ENCODE results near the gene MLF2. TPM values are rescaled to one million over a fixed set of nuclear protein-coding genes. Genes with fewer than 3 reads are reported as not detected.
A peak's percentile ranks its signal among the peaks of the same experiment; 100 is the strongest.

The MLF2 gene, protein sequence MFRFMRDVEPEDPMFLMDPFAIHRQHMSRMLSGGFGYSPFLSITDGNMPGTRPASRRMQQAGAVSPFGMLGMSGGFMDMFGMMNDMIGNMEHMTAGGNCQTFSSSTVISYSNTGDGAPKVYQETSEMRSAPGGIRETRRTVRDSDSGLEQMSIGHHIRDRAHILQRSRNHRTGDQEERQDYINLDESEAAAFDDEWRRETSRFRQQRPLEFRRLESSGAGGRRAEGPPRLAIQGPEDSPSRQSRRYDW
- 303 and 309 TPM in 2 replicates for total RNA-seq (2022)
- Bru-seq, nascent RNA, result percentile 73 among the genes with signal in this experiment
- percentile 83 among the genes with signal in this experiment for BruChase-seq, experiment 1, labeled RNA remaining after a 2-hour chase
- percentile 93 among the genes with signal in this experiment for BruChase-seq, experiment 2, labeled RNA remaining after a 6-hour chase
- long read RNA-seq, transcript MLF2-201 (9 exons, 1,969 nt), result major isoform, 863 of 1,019 reads
- long read RNA-seq, partial matches to known transcripts, result 92 of 1,019 reads
- long read RNA-seq, other reads (novel, unspliced or antisense), result 60 of 1,019 reads

DNA sequence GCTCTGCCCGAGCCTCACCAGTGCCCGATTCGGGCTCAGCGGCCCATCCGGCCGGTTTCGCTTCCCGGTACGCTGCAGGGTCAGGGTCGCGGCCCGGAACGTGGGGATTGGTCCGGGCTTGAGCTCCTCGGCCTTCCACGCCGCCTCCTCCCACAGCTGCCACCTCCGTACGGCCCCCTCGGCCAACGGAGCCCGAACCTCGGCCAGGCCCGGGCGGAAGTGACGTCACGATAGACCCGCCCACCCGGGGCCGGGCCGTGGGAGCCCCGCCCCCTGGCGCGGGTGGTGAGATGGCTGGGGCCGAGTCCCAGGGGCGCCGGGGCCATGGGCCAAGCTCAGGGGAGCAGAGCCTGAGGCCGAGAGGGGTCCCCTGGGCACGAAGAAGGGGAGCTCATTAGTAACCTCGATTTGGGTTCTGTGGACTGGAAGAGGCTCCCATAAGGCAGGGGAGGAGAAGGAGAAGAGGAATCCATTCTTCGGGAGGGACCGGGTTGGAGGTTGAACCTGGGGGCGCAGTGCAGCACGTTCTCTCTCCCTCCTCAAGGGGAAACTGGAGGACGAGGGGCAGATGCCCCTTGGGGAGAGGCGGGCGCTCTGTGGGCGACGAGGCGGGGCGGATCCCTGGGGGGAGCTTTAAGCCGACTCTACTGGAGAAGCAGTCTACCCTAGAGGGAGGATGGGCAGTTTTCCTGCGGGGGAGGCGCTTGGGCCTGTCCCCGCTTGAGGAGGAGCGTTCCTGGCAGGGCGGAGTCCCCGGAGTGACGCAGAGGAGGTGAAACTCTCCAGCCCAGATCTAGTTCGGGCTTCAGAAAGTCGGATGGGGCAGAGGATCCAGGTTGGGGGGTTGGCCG lies at the start of gene MLF2:
Gene MLF2 (minus strand): TSS at position 221 of the 851 bp plus-strand sequence. CDS start 807 bp downstream, outside the sequence.
- H3K4me3 Mint-ChIP-seq (ENCODE audit: unreplicated experiment), result peak within 1 kb of the TSS; percentile 90
- ChIA-PET POLR2A (interaction anchor here (0.5 to 3.1 kb wide), 23 partner anchors 9 to 1010 kb away, joined by 3 to 60 read pairs (median 5); partner anchors contain the start of genes C12orf57, CDCA3, COPS7A and GAPDH), CTCF (interaction anchor here (0.5 to 4.5 kb wide), 40 partner anchors 9 to 183 kb away, joined by 3 to 135 read pairs (median 5); partner anchors contain the start of genes CD4, CDCA3, COPS7A and GPR162)
- H3K36me3 Mint-ChIP-seq (ENCODE audit: insufficient read depth, unreplicated experiment), result peaks cover 54% of the 10 kb centered on the region
- Histone ChIP-seq H3K9me3 (no peaks in the 10 kb centered on the region), H3K36me3 (ENCODE audit: control insufficient read depth, insufficient read depth, low read length) (peaks cover 8% of the 10 kb centered on the region), H3K4me1 (peaks cover 16% of the 10 kb centered on the region), H3K4me3 (ENCODE audit: low read depth, low read length) (peak within 1 kb of the TSS; percentile 97), H3K27me3 (replicated peaks; ENCODE audit: control insufficient read depth, insufficient read depth, low read length) (no peaks in the 10 kb centered on the region)
- H3K4me1 Mint-ChIP-seq (ENCODE audit: low read depth, unreplicated experiment), result peaks cover 11% of the 10 kb centered on the region
- H3K9me3 Mint-ChIP-seq (ENCODE audit: unreplicated experiment), result no peaks in the 10 kb centered on the region
- peak within 1 kb of the TSS; percentile 94 for H3K27ac Mint-ChIP-seq (ENCODE audit: unreplicated experiment)
- TF ChIP-seq, protein P1, sequence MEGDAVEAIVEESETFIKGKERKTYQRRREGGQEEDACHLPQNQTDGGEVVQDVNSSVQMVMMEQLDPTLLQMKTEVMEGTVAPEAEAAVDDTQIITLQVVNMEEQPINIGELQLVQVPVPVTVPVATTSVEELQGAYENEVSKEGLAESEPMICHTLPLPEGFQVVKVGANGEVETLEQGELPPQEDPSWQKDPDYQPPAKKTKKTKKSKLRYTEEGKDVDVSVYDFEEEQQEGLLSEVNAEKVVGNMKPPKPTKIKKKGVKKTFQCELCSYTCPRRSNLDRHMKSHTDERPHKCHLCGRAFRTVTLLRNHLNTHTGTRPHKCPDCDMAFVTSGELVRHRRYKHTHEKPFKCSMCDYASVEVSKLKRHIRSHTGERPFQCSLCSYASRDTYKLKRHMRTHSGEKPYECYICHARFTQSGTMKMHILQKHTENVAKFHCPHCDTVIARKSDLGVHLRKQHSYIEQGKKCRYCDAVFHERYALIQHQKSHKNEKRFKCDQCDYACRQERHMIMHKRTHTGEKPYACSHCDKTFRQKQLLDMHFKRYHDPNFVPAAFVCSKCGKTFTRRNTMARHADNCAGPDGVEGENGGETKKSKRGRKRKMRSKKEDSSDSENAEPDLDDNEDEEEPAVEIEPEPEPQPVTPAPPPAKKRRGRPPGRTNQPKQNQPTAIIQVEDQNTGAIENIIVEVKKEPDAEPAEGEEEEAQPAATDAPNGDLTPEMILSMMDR (IDR thresholded peaks at IDR 0.05; ENCODE audit: insufficient read depth in 1 of 2, low read depth in 1 of 2, low read length in 1 of 2, severe bottlenecking in 1 of 2, unreplicated experiment in 1 of 2), result peak; percentile 99
- peak; percentile 99 to 100 for DNase-seq
- intact Hi-C loops (cut with micrococcal nuclease; ENCODE audit: unreplicated experiment), result loop anchor here (1.0 to 2.0 kb wide), 7 partner anchors 13 to 99 kb away; partner anchors contain the start of genes COPS7A, PTMS and USP5
- TSS peak; percentile 81 for BruUV-seq (replicated peaks)
- no peaks in the 10 kb centered on the region for H3K27me3 Mint-ChIP-seq (ENCODE audit: insufficient read depth, unreplicated experiment)

DNA sequence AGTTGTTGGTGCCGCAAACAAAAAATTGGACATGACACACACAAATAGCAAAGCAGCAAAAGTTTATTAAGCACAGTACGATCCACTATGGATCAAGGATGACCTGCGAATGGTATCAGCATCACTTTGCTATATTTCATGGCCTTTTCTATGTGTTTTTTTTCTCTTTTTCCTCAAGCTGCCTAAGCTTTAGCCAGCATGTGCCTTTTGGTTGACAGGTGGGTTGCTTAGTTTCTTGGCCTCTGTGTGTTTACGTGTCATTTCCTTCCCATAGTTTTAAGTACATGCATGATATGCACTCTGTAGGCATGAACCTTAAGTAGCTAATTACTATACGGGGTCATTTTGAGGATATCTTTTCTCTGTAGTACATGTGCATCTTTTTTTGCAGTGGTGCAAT lies 46.2 kb upstream of the MLF2 start:
- TF ChIP-seq, protein P1 (IDR thresholded peaks at IDR 0.05; ENCODE audit: insufficient read depth in 1 of 2, low read depth in 1 of 2, low read length in 1 of 2, severe bottlenecking in 1 of 2, unreplicated experiment in 1 of 2), result no peak
- H3K4me1 Mint-ChIP-seq (ENCODE audit: low read depth, unreplicated experiment), result peaks cover 21% of the 10 kb centered on the region
- H3K4me3 Mint-ChIP-seq (ENCODE audit: unreplicated experiment), result no peak overlapping the region
- Histone ChIP-seq H3K4me3 (ENCODE audit: low read depth, low read length) (no peak overlapping the region), H3K4me1 (no peaks in the 10 kb centered on the region), H3K36me3 (ENCODE audit: control insufficient read depth, insufficient read depth, low read length) (no peaks in the 10 kb centered on the region), H3K27me3 (replicated peaks; ENCODE audit: control insufficient read depth, insufficient read depth, low read length) (no peaks in the 10 kb centered on the region), H3K9me3 (peaks cover 1% of the 10 kb centered on the region)
- intact Hi-C loops (cut with micrococcal nuclease; ENCODE audit: unreplicated experiment), result no loop called here
- no peak overlapping the region for H3K27ac Mint-ChIP-seq (ENCODE audit: unreplicated experiment)
- no TSS peak for BruUV-seq (replicated peaks)
- ChIA-PET POLR2A (no interaction called here), CTCF (no interaction called here)
- no peaks in the 10 kb centered on the region for H3K36me3 Mint-ChIP-seq (ENCODE audit: insufficient read depth, unreplicated experiment)
- DNase-seq, result no peak
- H3K27me3 Mint-ChIP-seq (ENCODE audit: insufficient read depth, unreplicated experiment), result no peaks in the 10 kb centered on the region
- H3K9me3 Mint-ChIP-seq (ENCODE audit: unreplicated experiment), result peaks cover 11% of the 10 kb centered on the region

DNA sequence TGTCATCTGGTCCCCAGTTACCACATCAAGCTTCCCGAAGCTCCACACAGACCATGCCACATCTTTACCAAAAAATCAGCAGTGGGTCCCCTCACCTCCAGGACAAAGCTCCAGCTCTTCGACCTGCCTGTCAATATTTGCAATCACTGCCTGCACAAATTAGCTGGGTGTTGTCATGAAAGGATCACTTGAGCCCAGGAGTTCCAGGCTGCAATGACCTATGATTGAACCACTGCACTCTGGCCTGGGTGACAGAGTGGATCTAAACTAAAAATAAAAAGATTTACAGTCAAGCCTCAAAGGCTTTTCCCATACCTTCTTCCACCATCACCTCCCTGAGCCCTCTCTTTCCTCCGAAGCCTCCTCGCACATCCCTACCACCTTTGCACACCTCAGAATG lies 43.6 kb upstream of the MLF2 start:
- no peaks in the 10 kb centered on the region for H3K36me3 Mint-ChIP-seq (ENCODE audit: insufficient read depth, unreplicated experiment)
- no TSS peak for BruUV-seq (replicated peaks)
- Histone ChIP-seq H3K4me3 (ENCODE audit: low read depth, low read length) (no peak overlapping the region), H3K9me3 (no peaks in the 10 kb centered on the region), H3K4me1 (no peaks in the 10 kb centered on the region), H3K36me3 (ENCODE audit: control insufficient read depth, insufficient read depth, low read length) (no peaks in the 10 kb centered on the region), H3K27me3 (replicated peaks; ENCODE audit: control insufficient read depth, insufficient read depth, low read length) (no peaks in the 10 kb centered on the region)
- no peak for DNase-seq
- peaks cover 11% of the 10 kb centered on the region for H3K9me3 Mint-ChIP-seq (ENCODE audit: unreplicated experiment)
- intact Hi-C loops (cut with micrococcal nuclease; ENCODE audit: unreplicated experiment), result no loop called here
- H3K27ac Mint-ChIP-seq (ENCODE audit: unreplicated experiment), result no peak overlapping the region
- no peaks in the 10 kb centered on the region for H3K27me3 Mint-ChIP-seq (ENCODE audit: insufficient read depth, unreplicated experiment)
- TF ChIP-seq, protein P1 (IDR thresholded peaks at IDR 0.05; ENCODE audit: insufficient read depth in 1 of 2, low read depth in 1 of 2, low read length in 1 of 2, severe bottlenecking in 1 of 2, unreplicated experiment in 1 of 2), result no peak
- CTCF ChIA-PET, result no interaction called here
- H3K4me3 Mint-ChIP-seq (ENCODE audit: unreplicated experiment), result no peak overlapping the region
- H3K4me1 Mint-ChIP-seq (ENCODE audit: low read depth, unreplicated experiment), result peaks cover 21% of the 10 kb centered on the region
- POLR2A ChIA-PET, result no interaction called here
